ENCODE results near the gene LRRN4. TPM values are rescaled to one million over a fixed set of nuclear protein-coding genes. Genes with fewer than 3 reads are reported as not detected.

LRRN4 gene
- total and polyA plus RNA-seq, 2 experiments from 2014 or later: 19.2 to 94.5 TPM

DNA sequence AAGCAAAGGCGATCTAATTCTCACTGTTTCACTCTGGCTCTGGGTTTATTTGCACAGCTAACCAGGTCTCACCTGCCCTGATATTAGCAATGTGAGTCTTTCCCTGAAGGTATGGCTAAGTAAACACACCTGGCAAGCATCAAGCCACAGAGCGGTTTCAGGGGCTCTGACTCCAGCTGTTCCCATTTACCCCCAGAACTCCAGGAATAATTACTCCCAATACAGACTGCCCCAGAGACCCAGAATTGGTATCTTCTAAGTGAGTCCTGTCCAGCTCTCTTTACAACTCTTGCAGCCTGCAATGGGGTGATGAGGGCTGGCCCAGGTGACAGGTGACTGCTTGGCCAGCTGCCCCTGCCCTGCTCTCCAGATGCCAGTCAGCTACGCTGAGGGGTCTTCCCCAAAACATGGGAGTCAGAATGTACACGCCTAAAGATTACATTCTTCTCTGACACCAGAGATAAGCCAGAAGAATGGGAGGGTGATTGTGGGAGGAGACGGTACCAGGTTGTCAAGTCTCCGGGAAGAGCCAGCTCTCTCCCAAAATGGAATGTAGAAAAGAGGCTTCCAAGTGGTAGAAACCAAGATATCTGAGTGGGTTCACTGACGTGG lies 4.9 kb upstream of the LRRN4 start:
- Histone ChIP-seq H3K4me3 (no peak overlapping the region), H3K27ac (peak overlapping the region; percentile 75), H3K4me1 (ENCODE audit: insufficient read depth) (peaks cover 20% of the 10 kb centered on the region), H2AFZ (no peak overlapping the region), H3K27me3 (no peaks in the 10 kb centered on the region), H3K79me2 (no peaks in the 10 kb centered on the region), H4K20me1 (ENCODE audit: insufficient read depth, poor library complexity, severe bottlenecking) (no peaks in the 10 kb centered on the region), H3K4me2 (peak overlapping the region; percentile 50), H3K36me3 (replicated peaks; ENCODE audit: insufficient read depth, low read depth) (no peaks in the 10 kb centered on the region), H3K9me2 (replicated peaks; ENCODE audit: insufficient read depth) (no peaks in the 10 kb centered on the region), H3K9me3 (ENCODE audit: low read depth) (no peaks in the 10 kb centered on the region)
- 11% methylated on average over 7 of the region's 7 CpGs for WGBS (ENCODE audit: low lambda C conversion rate, missing lambda C conversion rate)
- DNase-seq (ENCODE audit: low spot score): peak; percentile 38
- TF ChIP-seq, protein P1, sequence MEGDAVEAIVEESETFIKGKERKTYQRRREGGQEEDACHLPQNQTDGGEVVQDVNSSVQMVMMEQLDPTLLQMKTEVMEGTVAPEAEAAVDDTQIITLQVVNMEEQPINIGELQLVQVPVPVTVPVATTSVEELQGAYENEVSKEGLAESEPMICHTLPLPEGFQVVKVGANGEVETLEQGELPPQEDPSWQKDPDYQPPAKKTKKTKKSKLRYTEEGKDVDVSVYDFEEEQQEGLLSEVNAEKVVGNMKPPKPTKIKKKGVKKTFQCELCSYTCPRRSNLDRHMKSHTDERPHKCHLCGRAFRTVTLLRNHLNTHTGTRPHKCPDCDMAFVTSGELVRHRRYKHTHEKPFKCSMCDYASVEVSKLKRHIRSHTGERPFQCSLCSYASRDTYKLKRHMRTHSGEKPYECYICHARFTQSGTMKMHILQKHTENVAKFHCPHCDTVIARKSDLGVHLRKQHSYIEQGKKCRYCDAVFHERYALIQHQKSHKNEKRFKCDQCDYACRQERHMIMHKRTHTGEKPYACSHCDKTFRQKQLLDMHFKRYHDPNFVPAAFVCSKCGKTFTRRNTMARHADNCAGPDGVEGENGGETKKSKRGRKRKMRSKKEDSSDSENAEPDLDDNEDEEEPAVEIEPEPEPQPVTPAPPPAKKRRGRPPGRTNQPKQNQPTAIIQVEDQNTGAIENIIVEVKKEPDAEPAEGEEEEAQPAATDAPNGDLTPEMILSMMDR (IDR thresholded peaks at IDR 0.05; ENCODE audit: poor library complexity): no peak
- TF ChIP-seq EZH2phosphoT487 (IDR thresholded peaks at IDR 0.05; ENCODE audit: low read depth, severe bottlenecking, unreplicated experiment): no peak
- TF ChIP-seq EZH2 (IDR thresholded peaks at IDR 0.05; ENCODE audit: borderline replicate concordance): no peak

DNA sequence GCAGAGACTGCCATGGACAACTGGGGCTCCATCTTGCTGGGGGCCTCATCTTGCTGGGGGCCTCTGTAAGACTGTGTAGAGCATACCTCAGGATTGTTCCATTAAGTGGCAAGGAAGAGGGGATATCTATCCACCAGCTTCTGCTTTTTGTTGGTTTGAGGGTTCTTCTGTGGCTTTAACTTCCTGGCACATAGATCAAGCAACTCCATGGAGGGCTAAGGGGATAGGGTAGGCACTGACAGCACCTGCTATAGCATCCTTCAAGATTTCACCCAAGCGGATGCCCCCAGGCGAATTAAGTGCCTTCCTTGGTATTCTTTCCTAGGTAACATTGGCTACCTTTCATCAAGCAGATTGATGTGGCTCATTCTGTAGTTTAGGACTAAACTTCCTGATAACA lies 3.8 kb upstream of the LRRN4 start:
- WGBS (ENCODE audit: low lambda C conversion rate, missing lambda C conversion rate): 72% methylated on average over 2 of the region's 2 CpGs

DNA sequence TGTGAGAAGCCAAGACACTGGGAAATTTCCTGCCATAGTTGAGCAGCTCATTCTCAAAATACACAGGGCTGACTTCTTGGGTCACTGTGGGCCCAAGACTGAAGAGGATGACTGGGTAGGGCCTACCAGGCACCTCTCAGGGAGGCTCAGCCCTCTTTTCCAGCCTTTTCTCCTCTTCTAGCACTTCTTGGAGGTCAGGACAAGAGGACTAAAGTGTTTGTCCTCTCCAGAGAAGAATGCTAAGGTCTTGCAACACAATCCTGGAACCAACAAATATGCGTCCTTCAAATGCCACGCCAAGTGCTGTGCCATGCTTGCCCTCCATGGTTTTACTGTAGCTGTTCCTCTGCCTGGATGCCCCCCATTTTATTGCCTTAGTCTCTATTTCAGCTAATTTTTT lies 3.3 kb upstream of the LRRN4 start:
- Histone ChIP-seq H3K36me3 (replicated peaks; ENCODE audit: insufficient read depth, low read depth) (no peaks in the 10 kb centered on the region), H3K27me3 (peaks cover 15% of the 10 kb centered on the region), H3K4me2 (no peak overlapping the region), H3K9me2 (replicated peaks; ENCODE audit: insufficient read depth) (no peaks in the 10 kb centered on the region), H3K79me2 (no peaks in the 10 kb centered on the region), H4K20me1 (ENCODE audit: insufficient read depth, poor library complexity, severe bottlenecking) (no peaks in the 10 kb centered on the region), H3K4me1 (ENCODE audit: insufficient read depth) (peaks cover 20% of the 10 kb centered on the region), H3K9me3 (ENCODE audit: low read depth) (no peaks in the 10 kb centered on the region), H2AFZ (no peak overlapping the region), H3K27ac (no peak overlapping the region), H3K4me3 (no peak overlapping the region)
- TF ChIP-seq, protein P1 (IDR thresholded peaks at IDR 0.05; ENCODE audit: poor library complexity): no peak
- TF ChIP-seq EZH2phosphoT487 (IDR thresholded peaks at IDR 0.05; ENCODE audit: low read depth, severe bottlenecking, unreplicated experiment): no peak
- no peak for TF ChIP-seq EZH2 (IDR thresholded peaks at IDR 0.05; ENCODE audit: borderline replicate concordance)
- WGBS (ENCODE audit: low lambda C conversion rate, missing lambda C conversion rate): 98% methylated on average over 2 of the region's 2 CpGs
- DNase-seq (ENCODE audit: low spot score): no peak

More for the DNA sequence above, 3.8 kb upstream of the LRRN4 start:
- Histone ChIP-seq H3K4me3 (no peak overlapping the region), H2AFZ (no peak overlapping the region), H3K36me3 (replicated peaks; ENCODE audit: insufficient read depth, low read depth) (no peaks in the 10 kb centered on the region), H3K9me3 (ENCODE audit: low read depth) (no peaks in the 10 kb centered on the region), H3K27me3 (peaks cover 10% of the 10 kb centered on the region), H3K9me2 (replicated peaks; ENCODE audit: insufficient read depth) (no peaks in the 10 kb centered on the region), H3K27ac (peak overlapping the region; percentile 75), H3K4me2 (no peak overlapping the region), H3K4me1 (ENCODE audit: insufficient read depth) (peaks cover 20% of the 10 kb centered on the region), H4K20me1 (ENCODE audit: insufficient read depth, poor library complexity, severe bottlenecking) (no peaks in the 10 kb centered on the region), H3K79me2 (no peaks in the 10 kb centered on the region)
- DNase-seq (ENCODE audit: low spot score): no peak
- TF ChIP-seq, protein P1 (IDR thresholded peaks at IDR 0.05; ENCODE audit: poor library complexity): no peak
- TF ChIP-seq EZH2 (IDR thresholded peaks at IDR 0.05; ENCODE audit: borderline replicate concordance) (no peak), EZH2phosphoT487 (IDR thresholded peaks at IDR 0.05; ENCODE audit: low read depth, severe bottlenecking, unreplicated experiment) (no peak)

All from hepatocyte (in vitro differentiated cells).